Measurements from ENCODE around the gene SARS2.

Gene SARS2

DNA sequence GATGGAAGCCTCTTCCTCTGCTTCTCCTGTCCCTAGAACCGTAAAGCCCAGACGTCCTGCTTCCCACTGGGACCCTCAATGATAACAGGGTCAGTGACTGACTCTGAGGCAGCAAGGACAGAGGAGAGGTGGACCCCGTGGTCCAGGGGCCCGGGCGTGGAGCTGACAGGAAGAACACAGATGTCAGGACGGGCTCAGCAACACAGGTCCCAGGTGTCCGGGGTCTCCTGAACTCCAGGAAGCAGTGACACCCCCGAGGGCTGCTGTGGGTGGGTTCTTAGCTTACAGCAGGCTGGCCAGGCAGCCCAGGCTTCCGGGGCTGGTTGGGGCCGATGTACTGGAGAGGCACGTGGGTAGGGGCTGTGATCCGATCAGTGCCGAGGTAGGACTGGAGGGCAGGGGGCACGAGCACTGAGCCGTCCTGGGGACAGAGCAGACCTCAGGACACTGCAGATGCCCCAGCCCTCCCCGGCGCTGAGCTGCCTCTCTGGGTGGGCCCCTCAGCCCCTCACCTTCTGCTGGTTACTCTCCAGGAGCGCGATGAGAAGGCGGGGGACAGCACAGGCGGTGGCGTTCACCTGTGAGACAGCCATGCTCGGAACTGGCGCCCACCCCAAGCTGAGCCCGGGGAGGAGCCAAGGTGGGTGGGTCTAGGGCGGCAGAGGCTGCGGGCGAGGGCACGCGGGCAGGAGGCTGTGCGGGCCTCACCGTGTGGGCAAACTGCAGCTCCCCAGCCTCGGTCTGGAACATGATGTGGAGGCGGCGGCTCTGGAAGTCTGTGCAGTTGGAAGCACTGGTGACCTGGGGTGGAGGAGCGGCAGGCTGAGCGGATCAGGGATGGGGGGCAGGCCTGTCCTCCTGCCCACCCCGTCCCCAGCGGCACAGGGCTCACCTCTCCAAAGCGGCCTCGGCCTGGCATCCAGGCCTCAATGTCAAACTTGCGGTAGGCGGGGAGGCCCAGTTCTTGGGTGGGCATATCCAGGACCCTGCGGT lies 14.9 kb downstream of the SARS2 start:
- no peak for ATAC-seq

GRCh38 chr19:38913958-38914357 lies 16.6 kb downstream of the SARS2 start:
- no peak for ATAC-seq

- no peak for ATAC-seq
Measured at GRCh38 chr19:38912600-38913514, 17.7 kb downstream of the SARS2 start.

GRCh38 chr19:38911388-38912001 lies 19.1 kb downstream of the SARS2 start:
- ATAC-seq = no peak

GRCh38 chr19:38910488-38910887 lies 20.1 kb downstream of the SARS2 start:
- no peak for ATAC-seq

DNA sequence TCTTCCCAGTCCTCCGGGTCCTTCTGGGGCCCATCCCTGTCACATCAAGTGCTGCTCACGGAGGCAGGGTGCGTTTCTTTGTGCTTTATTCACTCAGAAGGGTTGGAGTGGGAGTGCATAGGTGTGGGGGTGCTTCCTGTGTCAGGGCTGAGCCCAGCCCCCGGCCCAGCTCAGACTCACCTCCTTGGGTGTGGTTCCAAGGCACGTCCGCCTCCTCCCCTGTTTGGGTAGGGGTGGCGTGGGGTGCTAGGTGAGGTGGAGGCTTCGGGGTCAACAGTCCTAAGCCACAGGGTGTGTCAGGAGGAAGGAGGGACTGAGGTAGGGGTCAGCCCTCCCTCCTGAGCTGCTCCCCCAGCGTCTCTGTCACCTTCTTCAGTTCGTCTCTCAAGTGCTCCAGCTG lies 21.7 kb downstream of the SARS2 start:
- no peak for ATAC-seq

- ATAC-seq = no peak
Measured at GRCh38 chr19:38907670-38908069, 22.9 kb downstream of the SARS2 start.

DNA sequence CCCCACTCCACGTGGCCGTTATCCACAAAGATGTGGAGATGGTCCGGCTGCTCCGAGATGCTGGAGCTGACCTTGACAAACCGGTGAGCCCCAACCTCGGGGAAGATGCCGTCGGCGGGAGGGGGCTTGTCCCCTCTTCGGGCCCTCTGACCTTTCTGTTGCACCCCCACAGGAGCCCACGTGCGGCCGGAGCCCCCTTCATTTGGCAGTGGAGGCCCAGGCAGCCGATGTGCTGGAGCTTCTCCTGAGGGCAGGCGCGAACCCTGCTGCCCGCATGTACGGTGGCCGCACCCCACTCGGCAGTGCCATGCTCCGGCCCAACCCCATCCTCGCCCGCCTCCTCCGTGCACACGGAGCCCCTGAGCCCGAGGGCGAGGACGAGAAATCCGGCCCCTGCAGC lies 23.3 kb downstream of the SARS2 start:
- no peak for ATAC-seq

- ATAC-seq = no peak
Measured at GRCh38 chr19:38905620-38906019, 24.9 kb downstream of the SARS2 start.

- no peak for ATAC-seq
Measured at GRCh38 chr19:38904581-38905539, 25.7 kb downstream of the SARS2 start.

DNA sequence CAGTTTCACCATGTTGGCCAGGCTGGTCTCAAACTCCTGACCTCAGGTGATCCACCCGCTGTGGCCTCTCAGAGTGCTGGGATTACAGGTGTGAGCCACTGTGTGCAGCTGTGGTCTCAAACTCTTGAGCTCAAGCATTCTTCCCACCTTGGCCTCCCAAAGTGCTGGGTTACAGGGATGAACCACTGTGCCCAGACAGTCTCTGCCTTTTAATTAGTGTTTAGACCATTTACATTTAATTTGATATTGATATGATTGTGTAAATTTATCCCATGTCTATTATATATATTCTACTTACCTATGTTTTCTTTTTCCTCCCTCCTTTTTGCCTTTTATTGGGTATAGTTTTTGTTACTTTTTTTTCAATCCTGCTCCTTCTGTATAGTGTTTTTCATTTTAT lies 28.9 kb downstream of the SARS2 start:
- ATAC-seq = no peak

DNA sequence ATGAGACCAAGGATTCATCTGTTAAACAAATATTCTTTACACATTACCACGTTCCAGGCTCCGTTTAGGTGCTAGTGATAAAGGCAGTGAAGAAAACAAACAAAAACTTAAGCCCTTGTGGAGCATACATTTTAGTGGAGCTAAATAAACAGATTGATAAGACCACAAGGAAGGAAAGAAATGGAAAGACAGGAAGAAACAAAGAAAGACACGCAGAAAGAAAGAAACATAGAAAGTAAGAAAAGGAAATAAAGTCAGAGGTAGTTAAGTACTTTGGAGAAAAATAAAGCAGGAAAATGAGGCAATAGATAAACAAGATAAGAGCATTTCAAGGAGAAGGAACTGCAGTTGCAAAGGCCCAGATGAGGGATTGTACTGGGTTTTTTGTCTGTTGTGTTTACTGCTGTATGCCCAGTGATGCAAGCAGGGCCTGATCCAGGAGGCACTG lies 29.8 kb downstream of the SARS2 start:
- ATAC-seq = no peak

GRCh38 chr19:38900202-38900629 lies 30.3 kb downstream of the SARS2 start:
- no peak for ATAC-seq

GRCh38 chr19:38899447-38900201 lies 30.9 kb downstream of the SARS2 start, which contains the start of the genes NFKBIB and SIRT2:
Gene NFKBIB (plus strand): TSS chr19:38899969. CDS start chr19:38900033, 64 bp downstream.
Gene SIRT2 (minus strand): TSS chr19:38899618. CDS start chr19:38899521, 97 bp downstream.
- peak; percentile 92 to 94 for ATAC-seq

GRCh38 chr19:38898788-38899446 lies 31.6 kb downstream of the SARS2 start:
- ATAC-seq = no peak

DNA sequence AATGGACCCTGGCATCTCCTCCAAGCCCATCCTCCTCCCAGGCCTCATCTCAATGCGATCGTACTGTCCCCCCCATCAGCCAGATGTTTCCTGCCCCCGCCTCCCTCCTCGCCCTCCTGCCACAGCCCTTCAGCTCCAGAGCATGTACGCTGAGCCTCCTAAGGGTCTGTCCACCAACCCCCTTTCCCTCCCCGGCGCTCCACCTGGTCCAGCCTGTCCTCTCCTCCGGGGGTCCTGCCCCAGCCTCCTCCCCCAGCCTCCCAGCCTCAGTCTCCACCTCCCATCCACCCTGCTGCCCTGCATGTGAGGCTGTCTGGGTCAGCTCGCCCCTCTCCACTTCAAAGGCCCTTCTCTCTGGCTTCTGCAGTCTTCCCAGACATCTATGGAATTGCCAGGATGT lies 35.6 kb downstream of the SARS2 start:
- ATAC-seq = no peak

DNA sequence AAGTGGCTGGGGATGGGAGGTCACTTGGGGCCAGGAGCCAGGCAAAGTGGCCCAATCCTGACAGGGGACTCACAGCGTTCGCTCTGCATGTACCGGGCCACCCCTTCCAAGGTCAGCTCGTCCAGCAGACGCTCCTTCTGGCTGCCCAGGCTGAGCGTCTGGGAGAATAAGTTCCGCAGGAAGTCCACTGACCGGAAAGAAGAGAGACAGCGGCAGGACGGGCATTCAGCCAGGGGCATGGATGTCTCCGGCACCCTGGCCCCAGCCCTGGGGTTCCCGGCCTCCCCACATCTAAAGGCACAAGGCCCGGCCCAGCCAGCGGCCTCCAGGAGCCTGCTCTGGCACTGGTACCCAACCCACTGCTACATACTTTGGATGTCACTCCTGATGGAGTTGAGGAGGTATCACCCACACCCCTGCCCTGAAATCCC lies 37.2 kb downstream of the SARS2 start:
- ATAC-seq = no peak

DNA sequence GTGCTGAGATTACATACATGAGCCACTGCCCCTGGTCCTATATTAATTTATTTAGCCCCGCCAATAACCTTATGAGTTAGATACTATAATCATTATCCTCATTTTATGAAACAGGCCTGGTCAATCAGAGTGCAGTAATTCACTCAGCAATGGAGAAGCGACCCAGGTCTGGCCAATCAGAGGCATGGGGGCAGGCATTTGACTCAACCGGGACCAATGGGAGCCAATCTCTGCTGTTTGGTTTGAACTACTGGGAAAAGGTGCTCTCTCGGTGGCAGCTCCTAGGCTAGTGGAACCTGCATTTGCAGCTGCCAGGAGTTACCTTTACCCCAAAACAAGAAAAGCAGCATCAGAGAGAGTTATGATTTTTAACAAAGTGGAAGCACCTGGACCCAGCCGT lies 37.7 kb downstream of the SARS2 start:
- ATAC-seq = no peak

DNA sequence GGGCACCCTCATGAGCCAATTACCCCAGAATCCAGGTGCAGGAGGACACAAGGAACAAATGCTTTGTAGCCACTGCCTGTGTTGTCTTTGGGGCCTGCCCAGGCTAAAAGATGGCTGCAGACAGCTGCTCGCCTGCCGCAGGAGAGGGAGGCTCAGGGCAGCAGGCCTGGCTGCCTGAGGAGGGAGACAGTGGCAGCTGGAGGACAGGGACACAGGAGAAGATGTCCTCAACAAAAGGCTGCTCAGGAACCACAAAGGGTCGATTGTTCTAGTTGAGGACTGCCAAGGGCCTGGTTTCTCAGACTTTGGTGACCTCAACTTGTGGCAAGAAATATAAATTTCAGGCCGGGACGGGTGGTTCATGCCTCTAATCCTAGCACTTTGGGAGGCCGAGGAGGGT lies 38.8 kb downstream of the SARS2 start:
- ATAC-seq = no peak

DNA sequence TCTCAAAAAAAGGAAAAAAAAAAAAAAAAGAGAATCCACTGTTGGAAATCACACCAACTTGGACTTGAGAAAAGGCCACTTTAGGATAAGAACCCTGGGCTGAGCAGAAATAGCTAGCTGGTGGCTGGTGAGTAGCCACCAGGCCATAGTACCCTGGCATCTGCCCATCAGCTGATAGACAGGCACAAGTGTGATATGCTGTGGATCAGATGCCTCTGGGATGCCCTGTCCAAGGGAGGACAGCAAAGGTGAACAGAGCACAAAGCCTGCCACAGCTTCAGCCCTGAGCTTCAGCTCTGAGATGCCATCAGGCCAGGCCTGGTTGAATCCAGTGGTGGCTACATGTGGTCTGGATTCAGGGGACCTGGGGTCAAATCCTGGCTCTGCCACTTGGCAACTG lies 39.9 kb downstream of the SARS2 start:
- ATAC-seq = no peak
